Neural cell (in vitro differentiated cells): ENCODE results near the gene RPLP1.

Experiments
- EZH2 ChIP-seq: fragments of 200-600, 300-800 bp; shearing (Covaris generic), sonication (generic); IDR thresholded peaks from 2 replicates; pipeline ENCODE4 v1.6.1; 2014; ENCODE audit warnings: antibody characterized with exemption, low read length, borderline replicate concordance, mild to moderate bottlenecking; ENCODE audit not compliant: insufficient read depth, poor library complexity, severe bottlenecking
- TF ChIP-seq, protein P1 (sequence below): fragments of 450-650 bp; IDR thresholded peaks from 2 replicates; pipeline ENCODE4 v1.5.1; 2014; ENCODE audit warnings: antibody characterized with exemption, mild to moderate bottlenecking, moderate library complexity; ENCODE audit not compliant: poor library complexity, severe bottlenecking

DNA sequence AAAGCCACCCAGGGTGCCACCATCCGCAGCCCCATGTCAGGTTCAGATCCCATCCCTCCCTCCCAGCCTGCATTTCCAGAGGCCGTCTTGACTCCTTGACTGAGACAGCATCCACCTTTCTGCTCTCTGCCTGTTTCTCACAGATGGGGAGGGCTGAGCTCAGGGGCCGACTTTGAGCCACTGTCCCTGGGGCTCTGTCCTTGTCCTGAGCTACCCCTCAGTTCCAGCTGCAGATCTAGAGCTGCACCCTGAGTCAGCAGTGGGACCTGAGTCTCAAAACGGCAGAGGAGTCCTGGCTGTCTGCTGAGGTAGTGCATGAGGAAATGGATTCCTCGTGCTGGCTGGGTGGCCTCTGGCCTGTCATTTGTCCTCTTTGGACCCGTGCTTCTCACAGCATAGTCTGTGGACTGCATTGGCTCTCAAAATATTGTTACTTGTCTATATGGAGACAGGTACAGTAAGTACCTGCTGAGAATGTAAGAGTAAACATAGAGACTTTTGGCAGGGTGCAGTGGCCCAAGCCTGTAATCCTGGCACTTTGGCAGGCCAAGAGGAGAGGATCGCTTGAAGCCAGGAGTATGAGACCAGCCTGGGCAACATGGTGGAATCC lies 22.3 kb downstream of the RPLP1 start:
- TF ChIP-seq, protein P1, sequence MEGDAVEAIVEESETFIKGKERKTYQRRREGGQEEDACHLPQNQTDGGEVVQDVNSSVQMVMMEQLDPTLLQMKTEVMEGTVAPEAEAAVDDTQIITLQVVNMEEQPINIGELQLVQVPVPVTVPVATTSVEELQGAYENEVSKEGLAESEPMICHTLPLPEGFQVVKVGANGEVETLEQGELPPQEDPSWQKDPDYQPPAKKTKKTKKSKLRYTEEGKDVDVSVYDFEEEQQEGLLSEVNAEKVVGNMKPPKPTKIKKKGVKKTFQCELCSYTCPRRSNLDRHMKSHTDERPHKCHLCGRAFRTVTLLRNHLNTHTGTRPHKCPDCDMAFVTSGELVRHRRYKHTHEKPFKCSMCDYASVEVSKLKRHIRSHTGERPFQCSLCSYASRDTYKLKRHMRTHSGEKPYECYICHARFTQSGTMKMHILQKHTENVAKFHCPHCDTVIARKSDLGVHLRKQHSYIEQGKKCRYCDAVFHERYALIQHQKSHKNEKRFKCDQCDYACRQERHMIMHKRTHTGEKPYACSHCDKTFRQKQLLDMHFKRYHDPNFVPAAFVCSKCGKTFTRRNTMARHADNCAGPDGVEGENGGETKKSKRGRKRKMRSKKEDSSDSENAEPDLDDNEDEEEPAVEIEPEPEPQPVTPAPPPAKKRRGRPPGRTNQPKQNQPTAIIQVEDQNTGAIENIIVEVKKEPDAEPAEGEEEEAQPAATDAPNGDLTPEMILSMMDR: no peak
- no peak for TF ChIP-seq EZH2
